Measurements from ENCODE around the gene APOB. TPM values are rescaled to one million over a fixed set of nuclear protein-coding genes. Genes with fewer than 3 reads are reported as not detected.
A peak's percentile ranks its signal among the peaks of the same experiment; 100 is the strongest.

APOB gene
- total and polyA plus RNA-seq, 2 of the 13 experiments (the other 11 are each of a cell fraction or from before 2014, with no cell fraction given), result 1,569 to 2,515 TPM

DNA sequence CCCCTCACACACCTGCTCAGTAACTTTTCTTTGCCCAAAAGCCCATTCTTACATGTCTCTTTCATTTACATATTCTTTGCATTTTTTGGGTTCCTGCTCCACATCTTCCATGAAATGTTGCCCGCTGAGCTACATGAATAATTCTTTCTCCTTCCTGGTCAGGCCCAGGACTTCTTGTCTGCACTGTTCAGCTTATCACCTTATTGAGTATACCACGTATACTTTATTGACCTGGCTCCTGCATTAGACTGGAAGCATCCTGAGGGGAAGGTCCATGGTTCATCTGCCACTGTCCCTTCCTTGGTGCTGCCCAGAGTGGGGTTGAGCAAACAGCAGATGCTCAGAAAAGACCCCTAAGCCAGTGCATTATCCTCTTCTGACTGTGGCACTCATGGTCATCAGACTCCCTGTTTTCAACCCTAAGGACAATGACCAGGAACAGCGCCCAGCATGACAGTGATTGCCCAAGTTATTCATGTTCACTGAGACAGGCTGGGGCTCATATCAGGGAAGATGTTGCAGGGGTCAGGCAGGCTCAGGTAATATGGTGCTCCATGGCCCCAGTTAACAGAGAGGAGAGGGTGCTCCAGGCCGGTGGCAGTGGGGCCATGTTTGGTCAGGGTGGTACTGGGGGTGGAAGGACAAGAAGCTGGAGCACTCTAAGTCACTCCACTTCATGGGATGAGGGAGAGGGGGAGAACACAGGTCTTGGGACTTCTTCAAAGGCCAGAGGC is 7.7 kb downstream of the APOB start (continued):
- TF ChIP-seq TCF7 (IDR thresholded peaks at IDR 0.05; ENCODE audit: low read depth) (no peak), ZFP82 (CRISPR knock-in tag; IDR thresholded peaks at IDR 0.05; ENCODE audit: borderline replicate concordance) (no peak), NFKB2 (CRISPR knock-in tag; IDR thresholded peaks at IDR 0.05; ENCODE audit: borderline replicate concordance) (no peak), ZNF773 (CRISPR knock-in tag; IDR thresholded peaks at IDR 0.05; ENCODE audit: borderline replicate concordance) (no peak), NBN (conservative IDR thresholded peaks at IDR 0.05) (no peak), ZNF564 (CRISPR knock-in tag; IDR thresholded peaks at IDR 0.05) (no peak), RXRA (CRISPR knock-in tag; IDR thresholded peaks at IDR 0.05) (no peak), ZNF253 (CRISPR knock-in tag; IDR thresholded peaks at IDR 0.05; ENCODE audit: borderline replicate concordance) (no peak), IRF2 (CRISPR knock-in tag; IDR thresholded peaks at IDR 0.05) (no peak), DPF2 (CRISPR knock-in tag; IDR thresholded peaks at IDR 0.05; ENCODE audit: borderline replicate concordance, low read depth) (no peak), NFIC (IDR thresholded peaks at IDR 0.05; ENCODE audit: low read length) (0 out of 2 replicates have a peak, but pooled peaks have one; percentile 47), ZMYM2 (CRISPR knock-in tag; IDR thresholded peaks at IDR 0.05) (no peak), ARNT (IDR thresholded peaks at IDR 0.05) (no peak), ZSCAN9 (CRISPR knock-in tag; IDR thresholded peaks at IDR 0.05; ENCODE audit: borderline replicate concordance) (0 out of 2 replicates have a peak, but pooled peaks have one; percentile 21), ZFAT (CRISPR knock-in tag; conservative IDR thresholded peaks at IDR 0.05) (no peak)
- TF ChIP-seq, protein P1, sequence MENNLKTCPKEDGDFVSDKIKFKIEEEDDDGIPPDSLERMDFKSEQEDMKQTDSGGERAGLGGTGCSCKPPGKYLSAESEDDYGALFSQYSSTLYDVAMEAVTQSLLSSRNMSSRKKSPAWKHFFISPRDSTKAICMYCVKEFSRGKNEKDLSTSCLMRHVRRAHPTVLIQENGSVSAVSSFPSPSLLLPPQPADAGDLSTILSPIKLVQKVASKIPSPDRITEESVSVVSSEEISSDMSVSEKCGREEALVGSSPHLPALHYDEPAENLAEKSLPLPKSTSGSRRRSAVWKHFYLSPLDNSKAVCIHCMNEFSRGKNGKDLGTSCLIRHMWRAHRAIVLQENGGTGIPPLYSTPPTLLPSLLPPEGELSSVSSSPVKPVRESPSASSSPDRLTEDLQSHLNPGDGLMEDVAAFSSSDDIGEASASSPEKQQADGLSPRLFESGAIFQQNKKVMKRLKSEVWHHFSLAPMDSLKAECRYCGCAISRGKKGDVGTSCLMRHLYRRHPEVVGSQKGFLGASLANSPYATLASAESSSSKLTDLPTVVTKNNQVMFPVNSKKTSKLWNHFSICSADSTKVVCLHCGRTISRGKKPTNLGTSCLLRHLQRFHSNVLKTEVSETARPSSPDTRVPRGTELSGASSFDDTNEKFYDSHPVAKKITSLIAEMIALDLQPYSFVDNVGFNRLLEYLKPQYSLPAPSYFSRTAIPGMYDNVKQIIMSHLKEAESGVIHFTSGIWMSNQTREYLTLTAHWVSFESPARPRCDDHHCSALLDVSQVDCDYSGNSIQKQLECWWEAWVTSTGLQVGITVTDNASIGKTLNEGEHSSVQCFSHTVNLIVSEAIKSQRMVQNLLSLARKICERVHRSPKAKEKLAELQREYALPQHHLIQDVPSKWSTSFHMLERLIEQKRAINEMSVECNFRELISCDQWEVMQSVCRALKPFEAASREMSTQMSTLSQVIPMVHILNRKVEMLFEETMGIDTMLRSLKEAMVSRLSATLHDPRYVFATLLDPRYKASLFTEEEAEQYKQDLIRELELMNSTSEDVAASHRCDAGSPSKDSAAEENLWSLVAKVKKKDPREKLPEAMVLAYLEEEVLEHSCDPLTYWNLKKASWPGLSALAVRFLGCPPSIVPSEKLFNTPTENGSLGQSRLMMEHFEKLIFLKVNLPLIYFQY (CRISPR knock-in tag; IDR thresholded peaks at IDR 0.05; ENCODE audit: borderline replicate concordance), result no peak
- TF ChIP-seq, protein P2, sequence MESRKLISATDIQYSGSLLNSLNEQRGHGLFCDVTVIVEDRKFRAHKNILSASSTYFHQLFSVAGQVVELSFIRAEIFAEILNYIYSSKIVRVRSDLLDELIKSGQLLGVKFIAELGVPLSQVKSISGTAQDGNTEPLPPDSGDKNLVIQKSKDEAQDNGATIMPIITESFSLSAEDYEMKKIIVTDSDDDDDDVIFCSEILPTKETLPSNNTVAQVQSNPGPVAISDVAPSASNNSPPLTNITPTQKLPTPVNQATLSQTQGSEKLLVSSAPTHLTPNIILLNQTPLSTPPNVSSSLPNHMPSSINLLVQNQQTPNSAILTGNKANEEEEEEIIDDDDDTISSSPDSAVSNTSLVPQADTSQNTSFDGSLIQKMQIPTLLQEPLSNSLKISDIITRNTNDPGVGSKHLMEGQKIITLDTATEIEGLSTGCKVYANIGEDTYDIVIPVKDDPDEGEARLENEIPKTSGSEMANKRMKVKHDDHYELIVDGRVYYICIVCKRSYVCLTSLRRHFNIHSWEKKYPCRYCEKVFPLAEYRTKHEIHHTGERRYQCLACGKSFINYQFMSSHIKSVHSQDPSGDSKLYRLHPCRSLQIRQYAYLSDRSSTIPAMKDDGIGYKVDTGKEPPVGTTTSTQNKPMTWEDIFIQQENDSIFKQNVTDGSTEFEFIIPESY (CRISPR knock-in tag; IDR thresholded peaks at IDR 0.05), result no peak
- TF ChIP-seq, protein P3, sequence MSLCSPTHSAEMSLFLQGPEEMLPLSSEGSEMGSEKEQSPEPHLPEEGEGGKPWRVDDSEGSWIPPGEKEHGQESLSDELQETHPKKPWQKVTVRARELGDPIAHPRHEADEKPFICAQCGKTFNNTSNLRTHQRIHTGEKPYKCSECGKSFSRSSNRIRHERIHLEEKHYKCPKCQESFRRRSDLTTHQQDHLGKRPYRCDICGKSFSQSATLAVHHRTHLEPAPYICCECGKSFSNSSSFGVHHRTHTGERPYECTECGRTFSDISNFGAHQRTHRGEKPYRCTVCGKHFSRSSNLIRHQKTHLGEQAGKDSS (CRISPR knock-in tag; IDR thresholded peaks at IDR 0.05; ENCODE audit: borderline replicate concordance, low read depth), result no peak
- TF ChIP-seq, protein P4, sequence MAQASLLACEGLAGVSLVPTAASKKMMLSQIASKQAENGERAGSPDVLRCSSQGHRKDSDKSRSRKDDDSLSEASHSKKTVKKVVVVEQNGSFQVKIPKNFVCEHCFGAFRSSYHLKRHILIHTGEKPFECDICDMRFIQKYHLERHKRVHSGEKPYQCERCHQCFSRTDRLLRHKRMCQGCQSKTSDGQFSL (CRISPR knock-in tag; IDR thresholded peaks at IDR 0.05), result peak; percentile 49; the same call in 1 of the 2 replicates
- TF ChIP-seq, protein P5, sequence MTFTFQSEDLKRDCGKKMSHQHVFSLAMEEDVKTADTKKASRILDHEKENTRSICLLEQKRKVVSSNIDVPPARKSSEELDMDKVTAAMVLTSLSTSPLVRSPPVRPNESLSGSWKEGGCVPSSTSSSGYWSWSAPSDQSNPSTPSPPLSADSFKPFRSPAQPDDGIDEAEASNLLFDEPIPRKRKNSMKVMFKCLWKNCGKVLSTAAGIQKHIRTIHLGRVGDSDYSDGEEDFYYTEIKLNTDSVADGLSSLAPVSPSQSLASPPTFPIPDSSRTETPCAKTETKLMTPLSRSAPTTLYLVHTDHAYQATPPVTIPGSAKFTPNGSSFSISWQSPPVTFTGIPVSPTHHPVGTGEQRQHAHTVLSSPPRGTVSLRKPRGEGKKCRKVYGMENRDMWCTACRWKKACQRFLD (CRISPR knock-in tag; IDR thresholded peaks at IDR 0.05; ENCODE audit: borderline replicate concordance), result no peak
- TF ChIP-seq, protein P6, sequence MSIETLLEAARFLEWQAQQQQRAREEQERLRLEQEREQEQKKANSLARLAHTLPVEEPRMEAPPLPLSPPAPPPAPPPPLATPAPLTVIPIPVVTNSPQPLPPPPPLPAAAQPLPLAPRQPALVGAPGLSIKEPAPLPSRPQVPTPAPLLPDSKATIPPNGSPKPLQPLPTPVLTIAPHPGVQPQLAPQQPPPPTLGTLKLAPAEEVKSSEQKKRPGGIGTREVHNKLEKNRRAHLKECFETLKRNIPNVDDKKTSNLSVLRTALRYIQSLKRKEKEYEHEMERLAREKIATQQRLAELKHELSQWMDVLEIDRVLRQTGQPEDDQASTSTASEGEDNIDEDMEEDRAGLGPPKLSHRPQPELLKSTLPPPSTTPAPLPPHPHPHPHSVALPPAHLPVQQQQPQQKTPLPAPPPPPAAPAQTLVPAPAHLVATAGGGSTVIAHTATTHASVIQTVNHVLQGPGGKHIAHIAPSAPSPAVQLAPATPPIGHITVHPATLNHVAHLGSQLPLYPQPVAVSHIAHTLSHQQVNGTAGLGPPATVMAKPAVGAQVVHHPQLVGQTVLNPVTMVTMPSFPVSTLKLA (IDR thresholded peaks at IDR 0.05), result no peak

Measured in HepG2 (cell line).